Measurements from ENCODE around the gene NFKBIE. TPM values are rescaled to one million over a fixed set of nuclear protein-coding genes. Genes with fewer than 3 reads are reported as not detected.

NFKBIE gene
- polyA plus RNA-seq, 1 donor (not counting 4 experiments of a cell fraction or from before 2014, with no cell fraction given): 7.3 TPM

- DNase-seq (ENCODE audit: low read depth, low spot score): no peak
- Histone ChIP-seq H3K4me3 (ENCODE audit: control insufficient read depth in 2 of 3, extremely low read depth in 1 of 3, insufficient read depth in 2 of 3, low read depth in 1 of 3, low read length in 3 of 3) (no peak overlapping the region), H3K27me3 (ENCODE audit: control insufficient read depth, extremely low read depth, insufficient read depth, low read length) (no peaks in the 10 kb centered on the region), H3K79me2 (ENCODE audit: control insufficient read depth, insufficient read depth, low read length) (no peaks in the 10 kb centered on the region), H3K4me2 (ENCODE audit: control insufficient read depth, extremely low read depth, insufficient read depth, low read depth, low read length) (no peak overlapping the region), H3K9ac (ENCODE audit: control insufficient read depth, extremely low read depth, insufficient read depth, low read length) (no peak overlapping the region), H3K4me1 (ENCODE audit: control insufficient read depth, extremely low read depth, insufficient read depth, low read length) (peaks cover 11% of the 10 kb centered on the region), H3K9me1 (ENCODE audit: control insufficient read depth, extremely low read depth, insufficient read depth, low read length) (peaks cover 2% of the 10 kb centered on the region), H3K9me3 (ENCODE audit: control insufficient read depth, low read depth, low read length) (no peaks in the 10 kb centered on the region), H2AFZ (ENCODE audit: control insufficient read depth, low read length) (no peak overlapping the region), H4K20me1 (ENCODE audit: control insufficient read depth, extremely low read depth, insufficient read depth, low read length) (no peaks in the 10 kb centered on the region), H3K36me3 (ENCODE audit: control insufficient read depth in 2 of 2, extremely low read depth in 1 of 2, insufficient read depth in 2 of 2, low read length in 2 of 2) (peaks cover 53 to 61% of the 10 kb centered on the region in 2 experiments), H3K27ac (ENCODE audit: control insufficient read depth, insufficient read depth, low read length) (no peak overlapping the region)
- no peak for FAIRE-seq
- dilution Hi-C loops (cut with MboI; ENCODE audit: extremely low pct_ligation_motif_present, low sequenced_read_pairs): no loop called here
- TF ChIP-seq CTCF (optimal IDR thresholded peaks at IDR 0.05 in 1 of 3, IDR thresholded peaks at IDR 0.05 in 1 of 3, conservative IDR thresholded peaks at IDR 0.05 in 1 of 3; ENCODE audit: extremely low read depth in 1 of 3, insufficient read depth in 2 of 3, low read length in 3 of 3): no peak
Observed at GRCh38 chr6:44305200-44305725, 39.9 kb upstream of the NFKBIE start.

DNA sequence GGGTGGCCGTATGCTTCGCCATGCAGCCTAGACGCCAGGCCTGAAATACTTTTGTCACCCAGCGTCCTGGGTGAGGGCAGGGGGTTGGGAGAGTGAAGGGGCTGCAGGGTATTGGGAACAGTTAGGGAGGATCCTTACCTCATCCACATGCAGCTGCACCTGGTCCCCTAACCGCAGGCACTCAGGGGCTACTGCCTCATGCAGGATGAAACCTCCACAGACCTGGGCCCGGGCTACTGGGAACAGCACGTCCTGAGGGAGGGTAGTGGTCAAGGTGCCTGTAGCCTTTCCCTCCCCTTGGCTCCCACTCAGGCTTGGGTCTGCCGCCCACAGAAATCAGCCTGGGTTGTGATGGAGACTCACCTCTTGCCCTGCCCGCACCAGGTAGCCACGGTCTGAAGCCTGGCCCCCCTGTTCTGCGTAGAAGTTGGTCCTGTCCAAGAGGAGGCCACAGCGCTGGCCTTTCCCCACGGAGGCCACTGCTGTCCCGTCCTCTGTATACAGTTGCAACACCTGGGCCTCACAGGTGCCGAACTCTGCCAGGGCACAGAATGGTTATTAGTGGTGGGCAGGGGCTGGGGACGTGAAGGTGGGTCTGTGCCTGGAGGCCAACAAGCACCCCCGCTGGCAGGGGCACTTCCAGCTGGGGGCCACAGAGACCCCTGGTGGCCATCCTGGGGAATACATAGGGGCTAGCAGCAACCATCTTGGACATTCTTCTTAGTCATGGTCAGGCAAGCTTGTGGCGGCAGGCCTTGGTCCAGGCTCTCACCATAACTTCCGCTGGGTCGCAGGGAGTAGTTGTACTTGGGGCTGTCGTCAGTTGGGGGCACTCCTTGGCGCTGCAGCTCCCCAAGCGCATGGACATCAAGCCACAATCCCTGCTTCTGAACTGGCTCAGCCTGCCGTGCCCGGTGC lies 39.2 kb upstream of the NFKBIE start:
- Histone ChIP-seq H2AFZ (ENCODE audit: control insufficient read depth, low read length) (no peak overlapping the region), H3K79me2 (ENCODE audit: control insufficient read depth, insufficient read depth, low read length) (no peaks in the 10 kb centered on the region), H3K4me3 (ENCODE audit: control insufficient read depth in 2 of 3, extremely low read depth in 1 of 3, insufficient read depth in 2 of 3, low read depth in 1 of 3, low read length in 3 of 3) (no peak overlapping the region), H3K27me3 (ENCODE audit: control insufficient read depth, extremely low read depth, insufficient read depth, low read length) (no peaks in the 10 kb centered on the region), H3K4me2 (ENCODE audit: control insufficient read depth, extremely low read depth, insufficient read depth, low read depth, low read length) (no peak overlapping the region), H3K9me1 (ENCODE audit: control insufficient read depth, extremely low read depth, insufficient read depth, low read length) (peaks cover 2% of the 10 kb centered on the region), H3K9me3 (ENCODE audit: control insufficient read depth, low read depth, low read length) (no peaks in the 10 kb centered on the region), H3K4me1 (ENCODE audit: control insufficient read depth, extremely low read depth, insufficient read depth, low read length) (peaks cover 9% of the 10 kb centered on the region), H3K36me3 (ENCODE audit: control insufficient read depth in 2 of 2, extremely low read depth in 1 of 2, insufficient read depth in 2 of 2, low read length in 2 of 2) (peaks cover 51 to 59% of the 10 kb centered on the region in 2 experiments), H3K9ac (ENCODE audit: control insufficient read depth, extremely low read depth, insufficient read depth, low read length) (no peak overlapping the region), H3K27ac (ENCODE audit: control insufficient read depth, insufficient read depth, low read length) (no peak overlapping the region), H4K20me1 (ENCODE audit: control insufficient read depth, extremely low read depth, insufficient read depth, low read length) (no peaks in the 10 kb centered on the region)
- FAIRE-seq: no peak
- TF ChIP-seq EZH2 (IDR thresholded peaks at IDR 0.05; ENCODE audit: low read length): no peak
- peak; percentile 67 to 78 (median 75) for TF ChIP-seq CTCF (optimal IDR thresholded peaks at IDR 0.05 in 1 of 3, IDR thresholded peaks at IDR 0.05 in 1 of 3, conservative IDR thresholded peaks at IDR 0.05 in 1 of 3; ENCODE audit: extremely low read depth in 1 of 3, insufficient read depth in 2 of 3, low read length in 3 of 3)
- dilution Hi-C loops (cut with MboI; ENCODE audit: extremely low pct_ligation_motif_present, low sequenced_read_pairs): no loop called here
- no peak for DNase-seq (ENCODE audit: low read depth, low spot score)
